Measurements from ENCODE around the gene POU2F2. TPM values are rescaled to one million over a fixed set of nuclear protein-coding genes. Genes with fewer than 3 reads are reported as not detected.

POU2F2 gene
- total and polyA plus RNA-seq, 2 experiments from 2014 or later: 1.5 to 3.0 TPM

- no peak for DNase-seq
Observed at GRCh38 chr19:42067315-42067888, 64.8 kb downstream of the POU2F2 start.

GRCh38 chr19:42066075-42066754, 66.0 kb downstream of the POU2F2 start:
- H3K9me3 ChIP-seq (ENCODE audit: low read depth): no peaks in the 10 kb centered on the region
- H3K27me3 ChIP-seq (replicated peaks; ENCODE audit: insufficient read depth): peaks cover 24% of the 10 kb centered on the region
- no peaks in the 10 kb centered on the region for H3F3A ChIP-seq (ENCODE audit: insufficient read depth)
- no peaks in the 10 kb centered on the region for H3K4me1 ChIP-seq (ENCODE audit: insufficient read depth)
- in situ Hi-C loops (cut with MboI): no loop called here
- 66 to 73% methylated on average over 7 to 9 of the region's 9 CpGs for WGBS, 2 experiments (ENCODE audit: low coverage in 1 of 2, low lambda C conversion rate in 2 of 2, missing lambda C conversion rate in 2 of 2)
- H3K9me2 ChIP-seq (ENCODE audit: insufficient read depth): no peaks in the 10 kb centered on the region
- TF ChIP-seq EZH2phosphoT487 (IDR thresholded peaks at IDR 0.05; ENCODE audit: insufficient read depth, low read depth) (no peak), EZH2 (IDR thresholded peaks at IDR 0.05; ENCODE audit: insufficient read depth, poor library complexity, severe bottlenecking) (no peak)
- no peak overlapping the region for H3K27ac ChIP-seq
- no peaks in the 10 kb centered on the region for H3K79me2 ChIP-seq (ENCODE audit: insufficient read depth)
- H3K36me3 ChIP-seq (ENCODE audit: low read depth): no peaks in the 10 kb centered on the region
- no peaks in the 10 kb centered on the region for H4K20me1 ChIP-seq (ENCODE audit: insufficient read depth)
- no peak overlapping the region for H2AFZ ChIP-seq
- peak; percentile 32 for DNase-seq
- H3K4me2 ChIP-seq (ENCODE audit: unreplicated experiment): no peak overlapping the region
- no peak overlapping the region for H3K4me3 ChIP-seq
- H3K9ac ChIP-seq: no peak overlapping the region

More at GRCh38 chr19:42067315-42067888, 64.8 kb downstream of the POU2F2 start:
- no peak for TF ChIP-seq EZH2 (IDR thresholded peaks at IDR 0.05; ENCODE audit: insufficient read depth, poor library complexity, severe bottlenecking)
- TF ChIP-seq EZH2phosphoT487 (IDR thresholded peaks at IDR 0.05; ENCODE audit: insufficient read depth, low read depth): no peak
- in situ Hi-C loops (cut with MboI): no loop called here
- Histone ChIP-seq H3K27me3 (replicated peaks; ENCODE audit: insufficient read depth) (peaks cover 24% of the 10 kb centered on the region), H3K27ac (no peak overlapping the region), H4K20me1 (ENCODE audit: insufficient read depth) (no peaks in the 10 kb centered on the region), H3K79me2 (ENCODE audit: insufficient read depth) (no peaks in the 10 kb centered on the region), H3F3A (ENCODE audit: insufficient read depth) (no peaks in the 10 kb centered on the region), H2AFZ (no peak overlapping the region), H3K36me3 (ENCODE audit: low read depth) (no peaks in the 10 kb centered on the region), H3K4me3 (no peak overlapping the region), H3K9me3 (ENCODE audit: low read depth) (no peaks in the 10 kb centered on the region), H3K4me1 (ENCODE audit: insufficient read depth) (no peaks in the 10 kb centered on the region), H3K4me2 (ENCODE audit: unreplicated experiment) (no peak overlapping the region), H3K9ac (no peak overlapping the region), H3K9me2 (ENCODE audit: insufficient read depth) (no peaks in the 10 kb centered on the region)
- 61 to 74% methylated on average over 6 of the region's 6 CpGs for WGBS, 2 experiments (ENCODE audit: low coverage in 1 of 2, low lambda C conversion rate in 2 of 2, missing lambda C conversion rate in 2 of 2)

GRCh38 chr19:42065511-42065910, 66.7 kb downstream of the POU2F2 start:
- Histone ChIP-seq H3K36me3 (ENCODE audit: low read depth) (no peaks in the 10 kb centered on the region), H3K9me2 (ENCODE audit: insufficient read depth) (no peaks in the 10 kb centered on the region), H3K9me3 (ENCODE audit: low read depth) (no peaks in the 10 kb centered on the region), H3K27ac (no peak overlapping the region), H3K9ac (no peak overlapping the region), H3K4me2 (ENCODE audit: unreplicated experiment) (no peak overlapping the region), H2AFZ (no peak overlapping the region), H3K79me2 (ENCODE audit: insufficient read depth) (no peaks in the 10 kb centered on the region), H3K4me1 (ENCODE audit: insufficient read depth) (no peaks in the 10 kb centered on the region), H3K27me3 (replicated peaks; ENCODE audit: insufficient read depth) (peaks cover 24% of the 10 kb centered on the region), H3K4me3 (no peak overlapping the region), H3F3A (ENCODE audit: insufficient read depth) (no peaks in the 10 kb centered on the region), H4K20me1 (ENCODE audit: insufficient read depth) (no peaks in the 10 kb centered on the region)
- 76 to 82% methylated on average over 4 to 9 of the region's 9 CpGs for WGBS, 2 experiments (ENCODE audit: low coverage in 1 of 2, low lambda C conversion rate in 2 of 2, missing lambda C conversion rate in 2 of 2)
- TF ChIP-seq EZH2 (IDR thresholded peaks at IDR 0.05; ENCODE audit: insufficient read depth, poor library complexity, severe bottlenecking) (no peak), EZH2phosphoT487 (IDR thresholded peaks at IDR 0.05; ENCODE audit: insufficient read depth, low read depth) (no peak)
- no peak for DNase-seq
- in situ Hi-C loops (cut with MboI): no loop called here

- Histone ChIP-seq H3K79me2 (ENCODE audit: insufficient read depth) (no peaks in the 10 kb centered on the region), H3K9me2 (ENCODE audit: insufficient read depth) (no peaks in the 10 kb centered on the region), H2AFZ (no peak overlapping the region), H3F3A (ENCODE audit: insufficient read depth) (no peaks in the 10 kb centered on the region), H3K9ac (no peak overlapping the region), H3K27ac (no peak overlapping the region), H3K4me2 (ENCODE audit: unreplicated experiment) (no peak overlapping the region), H3K36me3 (ENCODE audit: low read depth) (no peaks in the 10 kb centered on the region), H4K20me1 (ENCODE audit: insufficient read depth) (no peaks in the 10 kb centered on the region), H3K9me3 (ENCODE audit: low read depth) (no peaks in the 10 kb centered on the region), H3K4me3 (no peak overlapping the region), H3K27me3 (replicated peaks; ENCODE audit: insufficient read depth) (peaks cover 24% of the 10 kb centered on the region), H3K4me1 (ENCODE audit: insufficient read depth) (no peaks in the 10 kb centered on the region)
- TF ChIP-seq EZH2 (IDR thresholded peaks at IDR 0.05; ENCODE audit: insufficient read depth, poor library complexity, severe bottlenecking): no peak
- TF ChIP-seq EZH2phosphoT487 (IDR thresholded peaks at IDR 0.05; ENCODE audit: insufficient read depth, low read depth): no peak
- no peak for DNase-seq
- in situ Hi-C loops (cut with MboI): no loop called here
- 75 to 79% methylated on average over 13 of the region's 13 CpGs for WGBS, 2 experiments (ENCODE audit: low coverage in 1 of 2, low lambda C conversion rate in 2 of 2, missing lambda C conversion rate in 2 of 2)
Observed at GRCh38 chr19:42065051-42065450, 67.2 kb downstream of the POU2F2 start.
